ENCODE measurements around the gene MYO1G.

Gene MYO1G

DNA sequence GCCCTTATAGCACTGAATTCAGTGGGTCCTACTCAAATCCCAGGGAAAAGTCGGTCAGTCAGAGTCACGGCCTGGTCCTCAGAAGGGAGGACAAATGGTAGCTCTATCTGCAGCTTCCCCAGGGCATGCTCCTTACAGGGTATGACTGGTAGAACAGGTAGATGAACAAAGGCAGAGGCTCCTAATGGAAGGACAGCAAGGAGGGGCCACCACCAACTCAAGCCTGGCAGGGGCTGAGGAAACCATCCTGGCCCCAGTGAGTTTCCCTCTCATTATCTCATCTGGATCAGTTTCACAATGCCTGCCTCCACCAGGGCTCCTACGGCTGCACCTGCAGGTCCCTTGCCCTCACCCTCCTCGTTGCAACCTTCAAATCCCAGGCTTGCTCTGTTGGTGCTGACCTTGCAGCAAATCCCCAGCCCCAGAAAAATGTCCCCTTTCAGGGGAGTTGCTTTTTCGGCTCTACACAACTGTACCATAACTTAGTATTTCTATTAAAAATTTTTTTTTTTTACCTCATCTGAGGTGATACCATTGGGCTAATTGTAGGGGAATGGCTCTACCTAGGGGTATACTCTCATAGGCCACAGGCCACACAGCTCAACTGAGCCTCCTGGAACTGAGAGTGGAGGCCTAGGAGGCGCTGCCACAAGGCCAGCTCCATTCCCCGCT lies 2.4 kb upstream of the MYO1G start:
- DNase-seq (ENCODE audit: low spot score), result no peak

DNA sequence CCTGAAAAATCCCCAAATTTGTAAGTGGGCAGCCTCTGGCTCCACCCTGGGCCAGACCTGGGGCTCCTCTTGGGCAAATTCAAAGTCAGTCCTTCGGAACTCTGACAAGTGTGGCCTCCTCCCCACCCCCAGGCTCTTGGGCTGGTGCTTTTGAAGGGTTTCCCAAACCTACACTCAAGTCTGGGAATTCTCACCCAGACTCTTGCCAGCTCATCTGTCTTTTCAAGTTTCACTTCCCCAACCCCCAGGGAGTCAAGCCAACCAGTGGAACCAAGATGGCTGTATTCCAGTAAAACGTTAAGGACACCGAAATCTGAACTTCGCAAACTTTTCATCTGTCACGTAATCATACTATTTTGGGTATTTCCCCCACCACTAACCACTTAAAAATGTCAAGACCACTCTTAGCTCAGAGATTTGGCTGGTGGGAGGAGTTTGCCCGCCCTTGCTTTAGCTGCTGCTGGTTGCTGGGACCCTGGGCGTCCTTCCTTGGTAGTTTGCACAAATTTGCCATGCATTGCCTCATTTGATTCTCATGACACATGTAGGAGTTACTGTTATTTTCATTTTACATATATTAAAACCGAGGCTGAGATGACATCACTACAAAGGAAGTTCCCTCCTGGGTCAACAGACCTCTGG lies 1.7 kb upstream of the MYO1G start:
- DNase-seq (ENCODE audit: low spot score), result no peak

DNA sequence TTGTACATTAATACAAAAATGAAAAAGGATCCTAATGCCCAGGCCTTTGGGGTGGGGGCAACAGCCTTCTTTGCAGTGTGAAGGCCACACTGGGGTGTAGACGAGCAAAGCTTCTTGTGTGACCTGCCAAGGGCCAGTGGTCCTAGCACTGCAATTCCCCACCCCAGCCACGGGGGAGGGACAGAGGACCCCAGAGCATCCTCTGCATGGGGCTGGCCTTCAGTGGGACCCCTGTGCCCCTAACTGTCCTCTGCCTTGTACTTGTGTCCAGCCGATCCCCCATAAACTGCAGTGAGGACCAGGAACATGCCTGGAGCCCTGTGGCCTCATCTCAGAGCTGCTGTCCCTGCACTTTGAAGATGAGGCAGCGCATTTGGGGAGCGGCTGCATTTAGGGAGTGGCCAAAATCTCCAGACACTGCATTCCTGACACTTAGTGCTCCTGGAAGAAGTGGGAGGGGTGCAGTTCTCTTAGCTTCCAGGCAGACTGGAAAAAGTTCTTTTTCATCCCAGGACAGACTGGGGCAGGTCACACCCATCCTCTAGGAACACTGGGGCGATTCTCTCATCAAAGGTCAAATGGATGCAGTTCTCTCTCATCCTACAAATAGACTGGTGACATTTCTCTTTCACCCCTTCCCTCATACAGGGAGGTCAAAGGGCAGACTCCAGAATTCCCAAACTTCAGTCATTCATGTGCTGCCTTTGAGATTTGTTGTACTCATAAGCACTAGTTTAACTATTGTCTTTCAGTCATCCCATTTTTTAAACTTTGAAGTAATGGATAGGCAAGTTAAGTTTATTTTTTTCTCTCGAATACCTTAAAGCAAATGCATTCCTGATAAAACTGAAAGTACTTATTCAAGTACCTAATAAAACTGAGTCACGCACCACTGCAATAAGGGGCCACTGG lies 922 bp upstream of the MYO1G start:
- no peak for DNase-seq (ENCODE audit: low spot score)

DNA sequence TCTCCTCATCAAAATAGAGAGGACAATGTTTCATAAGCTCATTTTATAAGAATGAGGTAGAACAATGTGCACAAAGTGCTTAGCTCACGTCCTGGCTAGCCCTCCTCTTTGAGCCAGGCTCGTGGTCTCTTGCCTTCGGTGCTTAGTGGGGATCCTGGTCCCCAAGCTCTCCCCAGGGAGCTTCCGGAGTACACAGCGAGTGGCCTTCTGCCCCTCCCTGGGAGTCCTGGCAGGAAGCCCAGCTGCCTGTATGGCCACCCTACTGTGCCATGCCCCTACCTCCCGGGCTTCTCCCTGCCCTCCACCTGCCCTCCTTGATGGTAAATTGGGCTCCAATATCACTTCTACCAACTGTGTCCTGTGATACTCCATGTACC lies 868 bp downstream of the MYO1G start:
- no peak for DNase-seq (ENCODE audit: low spot score)

DNA sequence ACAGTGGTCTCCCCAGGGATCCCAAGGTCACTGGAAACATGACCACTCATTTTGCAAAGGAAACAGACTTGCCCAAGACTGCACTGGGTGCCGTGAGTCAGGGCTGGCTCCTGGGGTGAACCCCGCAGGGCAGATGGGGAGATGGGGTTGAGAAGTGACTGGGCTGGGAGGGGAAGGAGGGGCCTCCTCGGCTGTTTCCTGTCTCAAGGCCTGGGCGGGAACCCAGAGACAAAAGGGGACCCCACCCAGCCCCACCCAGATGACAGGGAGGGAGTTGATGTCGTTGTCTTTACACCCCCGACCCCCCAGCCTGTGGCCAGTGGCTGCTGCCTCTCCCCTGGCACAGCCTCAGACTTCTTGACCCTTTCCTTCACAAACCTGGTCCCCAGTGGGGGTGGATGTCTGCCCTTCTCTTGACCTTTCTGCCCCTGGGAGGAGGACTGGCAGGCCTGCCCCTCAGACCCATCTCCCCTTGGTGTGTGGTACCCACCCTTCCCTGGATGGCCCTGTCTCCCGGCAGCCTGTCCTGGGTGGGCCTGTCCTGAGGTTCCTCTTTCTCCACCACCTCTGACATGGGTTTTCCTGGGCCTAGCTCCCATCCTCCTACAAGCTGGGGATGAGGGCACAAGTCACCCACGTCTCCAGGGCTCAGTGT lies 1.4 kb downstream of the MYO1G start:
- no peak for DNase-seq (ENCODE audit: low spot score)

DNA sequence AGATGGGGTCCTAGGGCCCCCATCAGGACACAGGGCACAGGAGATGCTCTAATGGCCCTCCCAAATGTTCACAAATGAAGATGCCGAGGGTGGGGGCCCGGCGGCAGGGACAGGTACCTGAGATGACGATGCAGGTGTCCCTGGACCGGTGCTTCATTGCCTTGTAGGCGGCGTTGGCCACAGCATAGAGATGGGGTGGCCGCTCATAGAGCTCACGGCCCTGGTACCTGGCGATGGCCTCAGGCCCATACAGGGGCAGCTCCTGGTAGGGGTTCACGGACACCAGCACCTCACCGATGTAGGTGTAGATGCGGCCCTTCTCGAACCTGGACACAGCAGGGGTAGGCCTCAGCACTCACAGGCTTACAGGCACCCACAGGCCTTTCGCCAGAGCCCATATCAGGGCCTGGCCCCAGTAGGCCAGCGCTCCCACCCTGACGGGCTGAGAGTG lies 2.0 kb downstream of the MYO1G start:
- no peak for DNase-seq (ENCODE audit: low spot score)

DNA sequence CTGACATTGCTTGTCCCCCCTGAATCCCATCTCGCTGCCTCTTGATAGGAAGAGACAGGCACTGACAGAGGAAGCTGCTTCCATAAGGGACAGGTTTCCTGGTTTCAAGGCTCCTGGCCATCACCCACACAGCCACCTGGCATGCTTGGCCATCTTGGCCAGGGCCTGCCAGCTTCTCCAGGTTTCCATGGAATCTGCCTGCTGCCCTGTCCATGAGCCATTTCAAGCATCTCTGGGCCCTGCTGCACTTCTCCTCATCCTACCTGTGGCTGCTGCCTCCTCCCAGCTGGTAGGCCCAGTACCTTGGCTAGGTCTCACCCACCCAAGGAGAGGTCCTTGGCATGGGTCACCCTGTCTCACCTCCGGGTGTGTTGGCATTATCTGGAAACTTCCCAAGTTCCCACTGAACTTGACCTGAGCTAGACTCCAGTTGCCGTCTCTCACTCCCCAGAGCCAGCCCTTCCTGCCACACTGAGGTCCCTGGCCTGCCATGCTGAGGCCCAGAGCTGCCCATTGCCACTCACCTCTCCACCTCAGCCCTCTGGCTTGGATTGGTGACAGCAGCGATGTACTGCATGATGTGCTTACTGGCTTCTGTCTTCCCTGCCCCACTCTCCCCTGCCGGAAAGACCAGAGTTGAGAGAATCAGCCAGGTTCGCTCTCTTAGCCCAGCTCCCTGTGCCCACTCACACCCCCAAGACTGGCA lies 2.6 kb downstream of the MYO1G start:
- DNase-seq (ENCODE audit: low spot score), result no peak

DNA sequence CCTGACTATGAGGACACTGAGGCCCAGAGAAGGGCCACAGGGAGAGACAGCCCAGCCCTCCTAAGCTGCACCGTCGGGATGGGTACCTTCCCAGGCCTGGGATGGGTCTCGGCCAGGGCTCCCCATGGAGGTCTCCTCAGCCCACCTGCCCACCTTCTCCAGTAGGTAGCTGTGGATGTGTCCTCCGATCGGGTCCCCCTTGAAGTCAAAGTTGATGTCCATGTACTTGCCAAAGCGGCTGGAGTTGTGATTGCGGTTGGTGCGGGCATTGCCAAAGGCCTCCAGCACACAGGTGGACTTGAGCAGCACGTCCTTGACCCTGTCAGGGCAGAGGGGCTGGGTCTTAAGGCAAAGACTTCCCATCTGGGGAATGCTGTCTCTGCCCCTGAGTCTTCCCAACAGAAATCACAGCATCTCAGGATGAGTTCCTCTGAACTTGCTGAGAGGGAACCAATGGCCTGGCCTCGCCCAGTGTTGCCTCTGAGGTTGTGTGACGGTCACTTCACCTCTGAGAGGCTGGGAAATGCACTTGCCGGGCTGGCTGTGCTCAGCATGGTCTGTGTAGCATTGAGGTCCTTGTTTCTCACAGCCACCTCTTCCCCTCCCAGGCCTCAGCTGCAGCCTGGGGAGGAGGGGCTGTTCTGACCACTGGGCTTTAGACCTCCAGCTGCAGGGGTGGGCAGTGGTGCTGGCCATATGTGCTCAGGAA lies 3.3 kb downstream of the MYO1G start:
- no peak for DNase-seq (ENCODE audit: low spot score)

DNA sequence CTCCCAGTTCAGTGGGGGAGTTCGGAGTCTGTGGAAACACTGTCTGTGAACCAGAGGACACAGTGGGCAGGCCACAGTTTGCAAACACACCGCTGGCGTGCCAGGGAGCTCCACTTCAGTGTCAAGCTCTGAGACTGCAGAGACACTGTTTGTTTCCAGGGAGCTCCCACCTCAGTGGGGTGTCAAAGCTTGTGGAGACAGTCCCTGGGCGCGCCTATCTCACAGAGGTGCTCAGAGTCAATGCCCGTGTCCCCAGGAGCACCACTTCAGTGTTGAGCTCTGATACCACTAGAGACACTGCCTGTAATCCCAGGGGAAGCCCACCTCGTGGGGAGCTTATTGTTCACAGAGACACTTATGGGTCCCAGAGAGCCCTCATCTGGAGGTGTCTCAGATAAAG lies 4.3 kb downstream of the MYO1G start:
- DNase-seq (ENCODE audit: low spot score), result no peak

DNA sequence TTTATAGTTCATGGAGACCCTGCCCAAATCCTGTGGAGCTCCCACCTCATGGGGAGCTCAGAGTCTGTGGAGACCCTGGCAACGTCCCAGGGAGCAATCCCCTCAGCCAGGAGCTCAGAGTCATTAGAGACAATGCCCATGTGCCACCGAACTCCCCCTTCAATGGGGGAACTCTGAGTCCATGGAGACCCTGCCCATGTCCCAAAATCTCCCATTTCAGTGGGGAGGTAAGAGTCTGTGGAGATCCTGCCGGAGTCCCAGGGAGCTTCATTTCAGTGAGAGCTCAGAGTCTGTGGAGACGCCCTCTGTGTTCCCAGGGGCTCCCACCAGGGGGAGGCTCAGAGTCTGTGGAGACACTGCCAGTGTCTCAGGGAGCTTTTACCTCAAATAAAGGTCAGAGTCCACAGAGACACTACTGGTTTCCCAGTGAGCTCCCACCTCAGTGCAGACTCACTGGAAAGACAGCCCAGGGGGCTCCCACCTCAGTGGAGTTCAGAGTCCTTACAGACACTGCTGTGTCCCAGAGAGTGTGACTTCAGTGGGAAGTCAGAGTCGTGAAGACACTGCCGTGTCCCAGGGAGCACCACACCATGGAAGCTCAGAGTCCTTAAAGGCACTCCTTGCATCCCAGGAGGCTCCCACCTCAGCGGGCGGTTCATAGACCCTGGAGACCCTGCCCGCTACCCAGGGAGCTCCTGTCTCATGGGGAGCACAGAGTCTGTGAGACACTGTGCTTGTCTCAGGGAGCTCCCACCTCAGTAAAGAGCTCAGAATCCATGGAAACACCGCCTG lies 5.0 kb downstream of the MYO1G start:
- no peak for DNase-seq (ENCODE audit: low spot score)

DNA sequence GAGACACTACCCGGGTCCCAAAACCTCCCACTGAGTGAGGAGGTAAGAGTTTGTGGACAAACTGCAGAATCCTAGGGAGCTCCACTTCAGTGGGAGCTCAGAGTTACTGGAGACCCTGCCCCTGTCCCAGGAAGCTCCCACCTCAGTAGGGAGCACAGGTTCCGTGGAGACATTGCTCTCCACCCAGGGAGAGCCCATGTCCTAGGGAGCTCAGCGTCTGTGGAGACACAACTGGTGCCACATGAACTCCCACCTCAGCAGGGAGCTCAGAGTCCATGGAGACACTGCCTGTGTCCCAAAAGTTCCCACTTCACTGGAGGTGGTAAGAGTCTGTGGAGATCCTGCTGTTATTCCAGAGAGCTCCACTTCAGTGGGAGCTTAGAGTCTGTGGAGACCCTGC lies 6.3 kb downstream of the MYO1G start:
- DNase-seq (ENCODE audit: low spot score), result no peak

DNA sequence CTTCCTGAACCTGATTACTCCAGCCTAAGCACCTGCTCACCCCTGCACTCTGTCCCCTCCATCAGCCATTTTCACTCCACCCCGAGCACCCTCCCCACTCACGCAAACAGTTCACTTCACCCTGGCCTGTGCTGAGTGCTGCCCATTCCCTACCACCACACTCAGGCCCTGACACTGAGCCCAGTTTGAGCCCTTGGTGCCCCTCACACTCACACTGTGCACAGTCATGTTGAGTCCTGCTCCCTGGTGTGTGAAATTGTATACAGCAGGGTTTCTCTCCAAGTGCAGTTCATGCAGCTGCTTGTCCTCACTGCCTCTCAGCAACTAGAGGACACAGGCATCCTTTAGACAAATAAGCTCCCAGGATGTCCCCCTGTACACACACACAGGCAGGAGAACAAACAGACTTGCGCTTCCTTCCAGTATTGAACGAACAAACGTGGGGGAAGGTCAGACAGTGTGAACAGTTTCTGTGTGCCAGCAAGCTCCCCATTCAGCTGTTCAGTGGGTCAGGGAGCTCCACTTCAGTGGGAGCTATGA lies 6.8 kb downstream of the MYO1G start:
- no peak for DNase-seq (ENCODE audit: low spot score)

DNA sequence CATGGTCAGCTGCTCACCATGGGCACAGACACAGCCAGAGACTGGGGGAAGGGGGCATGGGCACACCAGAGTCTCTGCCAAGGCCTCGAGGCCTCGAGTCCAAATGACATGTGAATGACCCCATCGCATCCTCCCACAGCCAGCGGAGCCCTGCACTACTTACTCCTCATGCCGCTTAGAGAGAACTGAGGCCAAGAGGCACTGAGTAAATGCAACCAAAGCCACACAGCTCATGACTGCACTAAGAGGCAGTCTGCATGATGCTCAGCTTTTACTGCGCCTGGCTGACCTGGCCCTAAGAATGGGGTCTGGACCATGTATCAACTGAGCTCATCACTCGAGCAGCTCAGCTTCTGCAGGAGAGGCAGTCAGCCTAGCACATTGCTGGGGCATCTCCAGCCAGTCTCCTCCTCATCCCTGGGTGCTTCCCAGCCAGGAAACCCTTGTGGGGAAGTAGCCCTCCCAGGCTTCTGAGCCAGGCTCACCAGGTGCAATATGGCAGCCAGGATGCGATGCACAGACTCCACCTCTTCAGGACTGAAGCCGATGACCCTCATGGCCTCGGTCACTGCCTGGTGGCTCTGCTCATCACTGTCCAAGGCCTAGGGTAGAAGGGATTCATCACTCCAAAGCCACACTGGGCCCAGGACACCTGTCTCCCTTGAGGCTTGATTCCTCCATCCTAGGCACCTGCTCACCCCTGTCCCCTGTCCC lies 7.5 kb downstream of the MYO1G start:
- DNase-seq (ENCODE audit: low spot score), result no peak

DNA sequence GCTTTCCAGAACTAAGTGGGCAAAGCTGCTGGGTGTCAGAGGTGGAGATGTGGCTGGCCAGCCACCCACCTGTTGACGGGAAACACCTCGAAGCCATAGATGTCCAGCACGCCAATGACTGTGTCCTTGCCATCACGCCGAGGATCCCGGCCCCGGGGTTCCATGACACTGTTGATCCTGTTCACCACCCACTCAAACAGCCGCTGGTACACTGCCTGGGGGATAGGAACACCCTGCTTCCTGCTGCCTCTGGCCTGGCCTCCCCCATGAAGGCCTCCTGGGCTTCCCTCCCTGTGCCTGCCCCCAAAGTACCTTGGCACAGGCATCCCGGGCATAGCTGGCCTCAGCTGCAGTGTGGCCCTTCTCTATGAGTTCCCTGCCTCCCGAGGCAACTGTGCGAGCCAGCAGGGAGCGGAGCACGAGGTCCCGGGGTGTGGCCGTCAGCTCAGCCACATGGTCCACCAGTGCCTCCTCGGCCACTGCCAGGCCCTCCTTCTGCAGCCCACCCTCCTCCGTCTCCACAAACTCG lies 8.2 kb downstream of the MYO1G start:
- DNase-seq (ENCODE audit: low spot score), result no peak

DNA sequence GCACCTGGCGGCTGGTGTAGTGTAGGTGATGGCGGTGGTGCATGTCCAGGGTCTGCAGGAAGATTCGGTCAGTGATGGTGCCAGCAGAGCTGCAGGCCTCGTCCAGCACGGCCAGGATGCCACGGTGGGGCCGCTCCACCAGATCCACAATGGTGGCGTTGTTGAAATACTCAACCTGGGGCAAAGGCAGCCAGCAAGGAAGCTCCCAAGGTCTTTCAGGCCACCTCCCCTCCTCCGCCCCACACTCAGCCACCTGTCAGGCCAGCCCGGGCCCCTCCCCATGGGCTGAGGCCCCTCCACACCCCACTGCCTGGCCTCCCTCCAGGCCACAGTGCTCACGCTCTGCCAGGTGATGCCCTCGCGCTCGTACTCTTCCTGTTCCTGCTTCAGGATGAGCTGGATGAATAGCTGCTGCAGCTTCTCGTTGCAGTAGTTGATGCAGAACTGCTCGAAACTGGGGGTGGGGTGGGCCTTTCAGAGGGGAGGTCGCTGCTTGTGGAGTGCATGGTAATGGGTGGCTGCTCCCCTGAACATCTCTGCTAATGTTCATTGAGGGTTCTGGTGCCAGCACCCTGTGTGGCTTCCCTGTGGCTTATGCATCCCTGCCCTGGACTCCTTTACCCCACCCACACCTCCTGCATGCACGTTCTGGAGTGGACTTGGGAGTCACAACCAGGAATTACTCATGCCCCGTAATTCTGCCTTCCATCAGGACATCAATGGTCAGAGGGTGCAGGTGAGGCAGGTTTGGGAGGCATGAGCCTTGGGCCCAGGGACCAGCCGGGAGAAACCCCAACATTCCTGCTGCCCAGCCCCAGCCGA lies 8.9 kb downstream of the MYO1G start:
- no peak for DNase-seq (ENCODE audit: low spot score)

DNA sequence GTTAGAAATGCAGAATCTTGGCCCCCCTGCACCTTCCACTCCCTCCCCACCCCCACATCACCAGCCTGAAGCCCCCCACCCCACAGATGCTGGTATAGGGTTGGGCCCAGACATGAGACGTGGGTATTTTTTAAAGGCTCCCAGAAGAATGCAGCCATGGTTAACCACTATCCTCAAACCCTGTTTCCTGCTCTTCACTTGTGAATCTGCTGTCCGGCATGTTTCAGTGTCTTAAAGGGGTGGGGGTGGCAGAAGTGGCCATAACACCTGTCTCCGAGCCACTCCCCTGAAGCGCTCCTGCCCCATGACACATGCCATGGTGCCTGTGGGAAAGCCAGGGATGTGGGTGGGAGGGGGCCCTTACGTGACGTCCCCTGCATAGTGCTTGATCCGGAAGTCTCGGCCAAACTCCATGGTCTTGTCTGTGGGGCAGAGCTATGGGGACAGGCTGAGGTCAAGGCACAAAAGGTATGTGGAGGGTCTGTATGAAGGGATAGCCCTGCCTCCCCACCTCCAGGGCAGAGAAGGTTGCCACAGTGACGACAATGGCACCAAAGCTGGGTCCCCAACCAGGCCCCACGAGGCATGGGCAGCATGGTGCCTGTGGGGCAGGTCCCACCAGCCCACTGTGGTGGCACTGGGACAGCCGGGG lies 9.6 kb downstream of the MYO1G start:
- DNase-seq (ENCODE audit: low spot score), result no peak

DNA sequence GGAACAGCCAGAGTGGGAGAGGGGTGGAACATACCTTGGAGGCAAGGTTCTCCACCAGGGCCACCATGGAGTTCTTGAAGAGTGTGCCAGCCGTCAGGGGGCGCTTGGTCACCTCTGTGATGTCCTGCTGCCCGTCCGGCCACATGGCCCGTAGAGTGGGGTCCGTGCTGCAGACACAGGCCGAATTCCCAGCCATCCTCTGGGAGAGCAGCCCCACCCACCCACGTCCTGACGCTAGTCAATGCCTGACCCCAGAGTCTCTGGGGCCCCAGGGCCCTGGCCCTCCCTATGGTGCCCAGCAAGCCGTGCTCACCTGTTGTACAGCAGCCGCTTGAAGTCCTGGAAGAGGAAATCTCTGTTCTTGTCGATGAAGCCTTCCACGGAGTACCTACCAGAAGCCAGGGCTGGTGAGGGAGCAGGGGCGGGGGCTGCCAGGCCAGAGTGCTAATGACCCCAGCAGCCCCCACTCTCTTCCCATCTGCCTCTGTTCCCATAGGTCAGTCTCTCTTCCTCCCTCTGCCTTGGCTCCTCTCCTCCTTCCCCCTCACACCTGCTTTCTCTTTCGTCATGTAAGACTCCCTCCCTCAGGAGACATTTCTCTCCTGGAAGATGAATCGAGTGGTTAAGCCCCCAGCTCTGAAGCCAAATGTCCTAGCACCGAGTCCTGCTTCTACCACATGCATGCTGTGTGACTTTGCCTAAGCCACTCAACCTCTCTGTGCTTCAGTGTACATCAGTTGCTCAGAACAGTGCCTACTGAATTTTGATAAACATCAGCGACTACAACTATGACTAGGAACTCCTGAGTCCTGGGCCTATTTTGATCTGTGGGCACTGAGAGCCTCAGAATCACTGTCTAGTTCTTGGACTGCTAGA lies 11.0 kb downstream of the MYO1G start:
- DNase-seq (ENCODE audit: low spot score), result peak; percentile 58
